H9 (cell line): ENCODE measurements around the gene PACSIN2. TPM values are rescaled to one million over a fixed set of nuclear protein-coding genes. Genes with fewer than 3 reads are reported as not detected.

ENCODE experiments used
- DNase-seq: peaks from one replicate; pipeline ENCODE4 v3.0.0-alpha.2; 2017
- H2AFZ ChIP-seq: one replicate; pipeline ENCODE4 v1.6.1; 2013; ENCODE audit warnings: mild to moderate bottlenecking, low read length, control low read depth, moderate library complexity
- H2AK5ac ChIP-seq: 2 replicates; pipeline ENCODE4 v1.6.1; 2013; ENCODE audit warnings: low read length, control low read depth, mixed read lengths; ENCODE audit not compliant: insufficient read length
- H2BK120ac ChIP-seq: one replicate; pipeline ENCODE4 v1.6.1; 2013; ENCODE audit warnings: low read depth, mild to moderate bottlenecking, low read length, control low read depth, inconsistent platforms; ENCODE audit not compliant: poor library complexity, severe bottlenecking
- H2BK12ac ChIP-seq: 2 replicates; pipeline ENCODE4 v1.6.1; 2013; ENCODE audit warnings: low read length, control low read depth, mixed read lengths, low read depth; ENCODE audit not compliant: insufficient read length
- H2BK15ac ChIP-seq: 2 replicates; pipeline ENCODE4 v1.6.1; 2013; ENCODE audit warnings: low read depth, low read length, control low read depth
- H2BK20ac ChIP-seq: one replicate; pipeline ENCODE4 v1.6.1; 2013; ENCODE audit warnings: low read depth, mild to moderate bottlenecking, low read length, control low read depth, inconsistent platforms; ENCODE audit not compliant: poor library complexity, severe bottlenecking
- H2BK5ac ChIP-seq: 2 replicates; pipeline ENCODE4 v1.6.1; 2013; ENCODE audit warnings: low read length, control low read depth, mixed read lengths; ENCODE audit not compliant: insufficient read length
- H3K14ac ChIP-seq: 2 replicates; pipeline ENCODE4 v1.6.1; 2013; ENCODE audit warnings: low read length, control low read depth; ENCODE audit not compliant: insufficient read depth
- H3K18ac ChIP-seq: 2 replicates; pipeline ENCODE4 v1.6.1; 2013; ENCODE audit warnings: low read depth, mild to moderate bottlenecking, mixed read lengths, low read length, control low read depth; ENCODE audit not compliant: insufficient read length
- H3K23ac ChIP-seq: 2 replicates; pipeline ENCODE4 v1.6.1; 2013; ENCODE audit warnings: low read length, control low read depth, mixed read lengths, low read depth; ENCODE audit not compliant: insufficient read length
- H3K23me2 ChIP-seq: 2 replicates; pipeline ENCODE4 v1.6.1; 2013; ENCODE audit warnings: low read depth, mild to moderate bottlenecking, mixed read lengths, low read length, control low read depth; ENCODE audit not compliant: insufficient read length, poor library complexity, severe bottlenecking
- H3K27ac ChIP-seq: 2 replicates; pipeline ENCODE4 v1.5.1; 2013; ENCODE audit warnings: low read length, control low read depth, mixed read lengths, low read depth; ENCODE audit not compliant: insufficient read length
- H3K27me3 ChIP-seq: 2 replicates; pipeline ENCODE4 v1.6.1; 2013; ENCODE audit warnings: low read length, control low read depth, inconsistent platforms; ENCODE audit not compliant: insufficient read depth
- H3K4ac ChIP-seq: 2 replicates; pipeline ENCODE4 v1.6.1; 2013; ENCODE audit warnings: low read depth, mild to moderate bottlenecking, control low read depth, inconsistent platforms, low read length, moderate library complexity
- H3K4me1 ChIP-seq: 2 replicates; pipeline ENCODE4 v1.6.1; 2013; ENCODE audit warnings: low read length, control low read depth, inconsistent platforms; ENCODE audit not compliant: insufficient read depth
- H3K4me2 ChIP-seq: 2 replicates; pipeline ENCODE4 v1.6.1; 2013; ENCODE audit warnings: low read length, control low read depth, mixed read lengths; ENCODE audit not compliant: insufficient read length, insufficient read depth
- H3K56ac ChIP-seq: 2 replicates; pipeline ENCODE4 v1.6.1; 2013; ENCODE audit warnings: low read depth, mild to moderate bottlenecking, mixed read lengths, low read length, control low read depth; ENCODE audit not compliant: insufficient read length
- H3K79me1 ChIP-seq: 2 replicates; pipeline ENCODE4 v1.6.1; 2013; ENCODE audit warnings: low read depth, mild to moderate bottlenecking, moderate library complexity, low read length, control low read depth, inconsistent platforms; ENCODE audit not compliant: insufficient read depth, poor library complexity, severe bottlenecking
- H3K79me2 ChIP-seq: 2 replicates; pipeline ENCODE4 v1.6.1; 2013; ENCODE audit warnings: low read length, control low read depth, inconsistent platforms; ENCODE audit not compliant: insufficient read depth
- H3K9ac ChIP-seq: 2 replicates; pipeline ENCODE4 v1.6.1; 2013; ENCODE audit warnings: low read length, control low read depth, mixed read lengths; ENCODE audit not compliant: insufficient read length; ENCODE audit errors: extremely low read depth
- H3K9me3 ChIP-seq: one replicate; pipeline ENCODE4 v1.6.1; 2013; ENCODE audit warnings: low read depth, low read length, inconsistent platforms; ENCODE audit not compliant: control insufficient read depth
- H3T11ph ChIP-seq: one replicate; pipeline ENCODE4 v1.6.1; 2013; ENCODE audit warnings: mild to moderate bottlenecking, low read length, control low read depth, inconsistent platforms
- H4K20me1 ChIP-seq: one replicate; pipeline ENCODE4 v1.6.1; 2013; ENCODE audit not compliant: control insufficient read depth, insufficient read length, insufficient read depth
- H4K5ac ChIP-seq: 2 replicates; pipeline ENCODE4 v1.6.1; 2013; ENCODE audit warnings: low read depth, mild to moderate bottlenecking, mixed read lengths, low read length, control low read depth; ENCODE audit not compliant: insufficient read length
- H4K8ac ChIP-seq: replicated peaks from 2 replicates; pipeline ENCODE4 v1.6.1; 2013; ENCODE audit warnings: low read length, control low read depth, mixed read lengths, low read depth; ENCODE audit not compliant: insufficient read length
- H4K91ac ChIP-seq: 2 replicates; pipeline ENCODE4 v1.6.1; 2013; ENCODE audit warnings: low read depth, mild to moderate bottlenecking, moderate library complexity, mixed read lengths, low read length, control low read depth; ENCODE audit not compliant: insufficient read length
- H3K27ac Mint-ChIP-seq, 3 experiments: 2 replicates in 2 of 3; 3 replicates in 1 of 3; pipeline ENCODE4 v1.8.0; 2020 to 2021; ENCODE audit warnings: mixed read lengths in 3 of 3, mild to moderate bottlenecking in 1 of 3, moderate library complexity in 1 of 3
- H3K27me3 Mint-ChIP-seq: 2 replicates; pipeline ENCODE4 v1.8.0; 2021; ENCODE audit warnings: low read depth, mild to moderate bottlenecking, moderate library complexity, mixed read lengths
- H3K36me3 Mint-ChIP-seq, 3 experiments: 2 replicates in 2 of 3; 3 replicates in 1 of 3; pipeline ENCODE4 v1.8.0; 2020 to 2021; ENCODE audit warnings: low read depth in 3 of 3, mixed read lengths in 3 of 3; ENCODE audit not compliant: insufficient read depth in 1 of 3
- H3K4me1 Mint-ChIP-seq, 2 experiments: 2 replicates each; pipeline ENCODE4 v1.8.0; 2020; ENCODE audit warnings: mixed read lengths in 2 of 2
- H3K4me3 Mint-ChIP-seq, 2 experiments: 2 replicates in 1 of 2; 3 replicates in 1 of 2; pipeline ENCODE4 v1.8.0; 2020 to 2021; ENCODE audit warnings: mild to moderate bottlenecking in 2 of 2, mixed read lengths in 2 of 2, moderate library complexity in 1 of 2
- H3K9me3 Mint-ChIP-seq, 2 experiments: 2 replicates in 1 of 2; 3 replicates in 1 of 2; pipeline ENCODE4 v1.8.0; 2020; ENCODE audit warnings: mild to moderate bottlenecking in 2 of 2, mixed read lengths in 2 of 2, moderate library complexity in 1 of 2
- CTCF ChIP-seq: fragments of 200-600 bp; sonication (generic); conservative IDR thresholded peaks from 3 replicates; pipeline ENCODE4 v1.8.0; 2021; ENCODE audit warnings: antibody characterized with exemption, mild to moderate bottlenecking
- WGBS: extraction: QIAGEN DNeasy Blood & Tissue Kit; methylation state at CpG from one replicate; pipeline ENCODE4 v1.1.7; 2013; ENCODE audit warnings: missing lambda C conversion rate, low lambda C conversion rate, mixed read lengths; ENCODE audit not compliant: insufficient read length; ENCODE audit errors: extremely low coverage; 5-methylcytosine and 5-hydroxymethylcytosine counted together
- total RNA-seq: library from RNA; stranded (reverse); gene quantifications from 2 replicates; pipeline ENCODE4 v1.2.1, GENCODE V29; 2021

PACSIN2 gene
- total RNA-seq, 1 experiment from 2014 or later: 62.3 TPM

GRCh38 chr22:42821386-42821785 lies 193.6 kb downstream of the PACSIN2 start:
- Histone ChIP-seq H2BK120ac (no peak overlapping the region), H3K79me2 (no peaks in the 10 kb centered on the region), H3K27me3 (no peaks in the 10 kb centered on the region), H2BK5ac (no peak overlapping the region), H2AFZ (no peak overlapping the region), H4K20me1 (no peaks in the 10 kb centered on the region), H4K5ac (no peak overlapping the region), H3K79me1 (no peaks in the 10 kb centered on the region), H3K27ac (no peak overlapping the region), H3K56ac (no peak overlapping the region), H2BK15ac (no peak overlapping the region), H3K18ac (no peak overlapping the region), H3T11ph (no peak overlapping the region), H2AK5ac (no peak overlapping the region), H3K9ac (no peak overlapping the region), H3K4me2 (no peak overlapping the region), H4K91ac (no peak overlapping the region), H3K23ac (no peak overlapping the region), H2BK20ac (no peak overlapping the region), H3K4ac (no peak overlapping the region), H2BK12ac (no peak overlapping the region), H3K4me1 (no peaks in the 10 kb centered on the region), H3K23me2 (no peaks in the 10 kb centered on the region), H3K14ac (no peak overlapping the region), H4K8ac (no peak overlapping the region), H3K9me3 (no peaks in the 10 kb centered on the region)
- peaks cover 10 to 15% (median 14%) of the 10 kb centered on the region in 3 experiments for H3K36me3 Mint-ChIP-seq
- H3K27ac Mint-ChIP-seq: no peak overlapping the region
- TF ChIP-seq CTCF: no peak
- H3K27me3 Mint-ChIP-seq: no peaks in the 10 kb centered on the region; the same call in 1 of the 2 replicates
- H3K4me3 Mint-ChIP-seq: no peak overlapping the region
- no peak for DNase-seq
- WGBS: no CpG with 5 or more reads among the region's 3 CpGs
- H3K4me1 Mint-ChIP-seq: no peaks in the 10 kb centered on the region
- H3K9me3 Mint-ChIP-seq: peaks cover 6 to 8% of the 10 kb centered on the region in 2 experiments; a peak in 4 of 5 replicates
